Stimulated activated CD8-positive, alpha-beta memory T cell treated with anti-CD3 and anti-CD28 coated beads, Interleukin-4, amount 100 ng/mL, for 24 hours (primary cell): ENCODE measurements around the gene COQ8B.

Experiments
- DNase-seq: peaks from one replicate; pipeline ENCODE4 v3.0.0-alpha.2; 2020; ENCODE audit warnings: low read depth

Gene COQ8B

DNA sequence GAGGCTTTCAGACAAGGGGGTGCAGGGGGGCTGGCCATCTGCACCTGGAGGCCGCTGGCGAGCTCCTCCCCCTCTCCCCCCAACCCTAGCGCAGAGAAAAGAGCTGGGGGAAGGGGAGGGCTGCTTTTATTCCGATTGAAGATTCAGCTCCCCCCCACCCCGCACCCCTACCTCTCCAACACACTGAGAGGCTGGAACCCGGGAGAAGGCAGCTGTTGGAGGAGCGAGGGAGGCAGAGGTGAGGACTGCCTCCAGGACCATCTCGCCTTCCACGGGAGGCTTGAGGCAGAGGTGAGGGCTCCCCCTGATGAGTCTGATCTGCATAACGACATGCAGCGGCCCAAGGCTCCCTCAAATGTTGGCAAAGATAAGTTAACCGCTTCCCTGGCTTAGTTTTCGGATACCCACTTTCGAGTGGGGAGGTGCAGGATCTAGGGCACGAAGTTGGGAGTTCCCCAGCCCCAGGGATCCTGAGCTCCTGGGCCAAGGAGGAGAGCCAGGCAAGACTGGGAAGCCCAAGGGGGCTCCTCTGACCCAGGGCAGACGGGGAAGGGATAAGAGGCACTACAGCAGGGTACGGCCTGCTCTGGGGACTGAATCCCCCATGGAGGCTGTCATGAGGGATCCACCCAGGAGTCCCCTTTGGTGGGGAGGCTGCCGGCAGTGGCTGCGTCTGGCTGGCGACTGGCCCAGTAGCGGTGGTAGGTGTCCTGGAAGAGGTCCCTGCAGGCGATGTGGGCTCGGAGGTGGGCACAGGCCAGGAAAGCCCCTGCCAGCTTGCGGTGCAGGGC lies 25.1 kb downstream of the COQ8B start:
- no peak for DNase-seq

GRCh38 chr19:40690693-40691420 lies 25.8 kb downstream of the COQ8B start:
- DNase-seq = peak; percentile 85

GRCh38 chr19:40690050-40690692 lies 26.5 kb downstream of the COQ8B start, which contains the start of gene NUMBL:
TSS of gene NUMBL (minus strand) at chr19:40690651. CDS start at chr19:40690483, 168 bp downstream.
- DNase-seq = no peak

GRCh38 chr19:40689339-40690049 lies 27.2 kb downstream of the COQ8B start:
- DNase-seq = no peak

DNA sequence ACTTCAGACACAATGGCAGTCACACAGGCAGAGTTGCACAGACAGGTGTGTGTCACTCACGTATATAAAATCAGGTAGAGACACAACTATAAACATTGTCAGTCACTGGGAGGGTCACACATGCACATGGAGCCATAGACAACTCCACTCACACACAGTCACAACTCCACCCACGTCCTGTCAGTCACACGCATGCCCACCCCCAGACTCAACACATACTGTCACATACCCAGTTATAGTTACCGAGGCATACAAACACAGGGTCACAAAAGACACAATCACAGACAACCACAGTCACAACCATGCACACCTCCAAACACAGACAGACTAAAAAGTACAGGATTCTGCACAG lies 27.7 kb downstream of the COQ8B start:
- no peak for DNase-seq

DNA sequence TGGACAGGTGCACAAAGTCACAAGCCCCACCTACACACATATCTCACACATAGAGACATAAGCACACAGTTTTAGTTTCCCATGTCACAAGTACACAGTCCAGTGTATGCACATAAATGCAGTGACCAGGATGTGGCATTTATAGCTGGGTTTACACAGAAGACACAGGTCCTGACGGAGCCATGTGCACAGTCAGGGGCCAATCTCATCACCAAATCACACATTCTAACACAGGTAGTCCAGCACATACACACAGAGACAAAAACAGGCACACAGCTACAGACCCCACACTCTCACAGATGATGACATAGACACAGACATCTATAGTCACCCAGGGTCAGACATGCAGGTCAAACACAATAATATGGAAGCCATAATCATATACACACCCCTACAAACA lies 28.4 kb downstream of the COQ8B start:
- DNase-seq = no peak

DNA sequence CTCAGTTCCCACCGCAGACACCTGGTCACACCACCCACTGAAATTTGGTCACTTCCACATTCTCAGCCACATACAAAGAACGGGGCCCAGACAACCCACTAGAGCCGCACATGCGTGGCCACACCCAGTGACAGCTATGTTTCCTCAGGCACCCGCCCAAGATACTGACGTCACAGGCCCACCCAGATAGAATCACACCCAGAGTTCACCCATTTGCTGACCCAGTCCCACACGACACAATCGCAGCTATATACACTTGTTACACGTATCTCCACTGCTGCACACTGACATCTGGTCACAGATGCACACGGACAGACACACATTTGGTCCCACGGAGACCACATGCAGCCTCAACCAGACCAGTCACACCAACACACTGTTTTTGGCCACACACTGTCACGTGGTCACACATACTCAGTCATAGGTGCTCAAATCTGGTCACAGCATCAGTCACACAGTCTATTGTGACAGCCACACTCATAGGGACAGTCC lies 29.1 kb downstream of the COQ8B start:
- no peak for DNase-seq

- no peak for DNase-seq
Measured at GRCh38 chr19:40686882-40687524, 29.7 kb downstream of the COQ8B start.

GRCh38 chr19:40685563-40685962 lies 31.1 kb downstream of the COQ8B start:
- no peak for DNase-seq

GRCh38 chr19:40685016-40685526 lies 31.6 kb downstream of the COQ8B start:
- DNase-seq = no peak

- DNase-seq = no peak
Measured at GRCh38 chr19:40684280-40684679, 32.4 kb downstream of the COQ8B start.

GRCh38 chr19:40683437-40683836 lies 33.2 kb downstream of the COQ8B start:
- DNase-seq = no peak

DNA sequence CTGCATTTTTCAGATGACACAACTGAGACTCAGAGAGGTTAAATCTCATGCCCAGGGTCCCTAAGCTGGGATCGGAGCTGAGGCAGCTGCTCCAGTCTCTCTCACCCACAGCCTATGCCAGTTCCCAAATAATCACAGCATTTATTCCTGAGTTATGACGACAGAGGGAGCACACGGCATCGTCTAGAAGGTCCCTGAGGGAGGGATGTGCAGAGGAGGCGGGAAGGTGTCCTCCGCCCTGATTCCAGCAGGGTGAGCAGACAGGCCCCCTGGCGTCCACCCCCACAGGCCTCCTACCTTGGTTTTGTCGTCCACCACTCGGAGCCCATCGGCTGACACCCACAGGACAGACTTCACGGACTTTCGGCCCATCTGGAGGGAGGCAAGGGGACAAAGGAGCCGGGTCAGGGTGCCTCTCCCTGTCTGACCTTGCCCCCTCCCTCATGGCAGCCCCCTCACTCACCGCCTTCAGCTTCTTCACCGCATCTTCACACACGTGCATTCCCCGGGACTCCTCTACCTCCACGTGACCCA lies 34.2 kb downstream of the COQ8B start:
- no peak for DNase-seq

- DNase-seq = no peak
Measured at GRCh38 chr19:40681039-40681438, 35.6 kb downstream of the COQ8B start.

- DNase-seq = no peak
Measured at GRCh38 chr19:40677156-40677555, 39.5 kb downstream of the COQ8B start.

GRCh38 chr19:40674291-40674690 lies 42.4 kb downstream of the COQ8B start:
- no peak for DNase-seq

DNA sequence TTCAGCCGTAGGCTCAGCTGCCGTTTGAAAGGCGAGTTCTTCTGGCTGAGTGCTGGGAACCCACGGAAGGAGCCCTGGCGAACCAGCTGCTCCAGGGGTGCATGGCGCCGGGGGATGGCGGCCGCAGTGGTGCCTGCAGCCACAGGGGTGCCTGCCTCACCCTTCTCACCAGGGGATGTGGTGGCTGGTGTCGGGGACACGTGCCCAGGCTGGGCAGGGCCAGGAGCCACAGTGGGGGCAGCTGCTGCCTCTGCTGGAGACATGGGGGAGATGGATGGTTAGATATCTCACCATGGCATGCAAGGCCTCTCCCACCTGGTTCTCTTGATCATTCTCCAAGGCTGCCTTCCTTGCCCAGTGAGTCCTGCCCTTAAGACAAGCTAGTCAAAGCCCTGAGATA lies 43.3 kb downstream of the COQ8B start:
- DNase-seq = no peak

- no peak for DNase-seq
Measured at GRCh38 chr19:40672573-40673299, 44.0 kb downstream of the COQ8B start.

DNA sequence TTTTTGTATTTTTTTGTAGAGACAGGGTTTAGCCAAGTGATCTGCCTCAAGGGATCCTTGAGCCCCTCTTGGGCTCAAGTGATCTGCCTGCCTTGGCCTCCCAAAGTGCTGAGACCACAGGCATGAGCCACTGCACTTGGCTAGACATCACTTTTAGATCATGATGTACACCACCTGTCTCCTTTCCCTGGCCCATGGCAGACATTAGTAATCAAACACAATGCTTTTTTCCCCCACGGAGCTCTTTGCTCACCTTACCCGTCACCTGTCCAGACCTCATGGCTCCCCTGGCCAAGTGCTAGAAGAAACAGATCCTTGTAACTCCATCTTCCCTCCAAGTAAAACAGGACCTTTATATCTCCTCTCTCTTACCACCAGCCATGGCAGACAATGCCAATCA lies 44.6 kb downstream of the COQ8B start:
- DNase-seq = no peak

GRCh38 chr19:40671404-40671803 lies 45.3 kb downstream of the COQ8B start:
- no peak for DNase-seq
